T-helper 1 cell treated with Interleukin-12 subunit alpha and Interleukin-12 subunit beta and Interleukin-4 antibody, amounts not matched to agents 30 μg/mL and 1 μg/mL, for 36 hours (primary cell): ENCODE measurements around the gene SOX4.

Experiments
- H3K27ac Mint-ChIP-seq: one replicate; pipeline ENCODE4 v1.8.0; 2021; ENCODE audit warnings: mild to moderate bottlenecking, mixed read lengths
- H3K27me3 Mint-ChIP-seq: one replicate; pipeline ENCODE4 v1.8.0; 2021; ENCODE audit warnings: low read depth, mixed read lengths
- H3K36me3 Mint-ChIP-seq: one replicate; pipeline ENCODE4 v1.8.0; 2021; ENCODE audit warnings: low read depth, mixed read lengths
- H3K4me1 Mint-ChIP-seq: one replicate; pipeline ENCODE4 v1.8.0; 2021; ENCODE audit warnings: low read depth, mixed read lengths
- H3K4me3 Mint-ChIP-seq: one replicate; pipeline ENCODE4 v1.8.0; 2021; ENCODE audit warnings: mild to moderate bottlenecking, moderate library complexity, mixed read lengths
- H3K9me3 Mint-ChIP-seq: one replicate; pipeline ENCODE4 v1.8.0; 2021; ENCODE audit warnings: mixed read lengths

SOX4 gene

GRCh38 chr6:21598674-21599023 lies 5.1 kb downstream of the SOX4 start:
- Mint-ChIP-seq H3K36me3 (peaks cover 4% of the 10 kb centered on the region), H3K4me3 (no peak overlapping the region), H3K27me3 (peaks cover 52% of the 10 kb centered on the region), H3K27ac (no peak overlapping the region), H3K4me1 (peaks cover 20% of the 10 kb centered on the region), H3K9me3 (no peaks in the 10 kb centered on the region)

- no peaks in the 10 kb centered on the region for H3K9me3 Mint-ChIP-seq
- H3K4me1 Mint-ChIP-seq = peaks cover 20% of the 10 kb centered on the region
- no peak overlapping the region for H3K4me3 Mint-ChIP-seq
- H3K27ac Mint-ChIP-seq = no peak overlapping the region
- H3K36me3 Mint-ChIP-seq = peaks cover 4% of the 10 kb centered on the region
- H3K27me3 Mint-ChIP-seq = peaks cover 52% of the 10 kb centered on the region
Measured at GRCh38 chr6:21599051-21599696, 5.6 kb downstream of the SOX4 start.

- Mint-ChIP-seq H3K27ac (no peak overlapping the region), H3K36me3 (no peaks in the 10 kb centered on the region), H3K4me3 (no peak overlapping the region), H3K27me3 (peaks cover 36% of the 10 kb centered on the region), H3K4me1 (peaks cover 12% of the 10 kb centered on the region), H3K9me3 (no peaks in the 10 kb centered on the region)
Measured at GRCh38 chr6:21601339-21601923, 7.9 kb downstream of the SOX4 start.

- H3K36me3 Mint-ChIP-seq = no peaks in the 10 kb centered on the region
- no peak overlapping the region for H3K4me3 Mint-ChIP-seq
Measured at GRCh38 chr6:21601932-21602390, 8.4 kb downstream of the SOX4 start.

GRCh38 chr6:21603082-21603952 lies 9.8 kb downstream of the SOX4 start:
- Mint-ChIP-seq H3K27ac (no peak overlapping the region), H3K27me3 (peaks cover 20% of the 10 kb centered on the region), H3K4me1 (peaks cover 3% of the 10 kb centered on the region), H3K9me3 (no peaks in the 10 kb centered on the region), H3K36me3 (no peaks in the 10 kb centered on the region), H3K4me3 (no peak overlapping the region)

More at GRCh38 chr6:21601932-21602390, 8.4 kb downstream of the SOX4 start:
- peaks cover 31% of the 10 kb centered on the region for H3K27me3 Mint-ChIP-seq
- peaks cover 8% of the 10 kb centered on the region for H3K4me1 Mint-ChIP-seq
- no peaks in the 10 kb centered on the region for H3K9me3 Mint-ChIP-seq
- H3K27ac Mint-ChIP-seq = no peak overlapping the region

- Mint-ChIP-seq H3K27me3 (peaks cover 12% of the 10 kb centered on the region), H3K27ac (no peak overlapping the region), H3K9me3 (no peaks in the 10 kb centered on the region), H3K36me3 (no peaks in the 10 kb centered on the region), H3K4me1 (no peaks in the 10 kb centered on the region), H3K4me3 (no peak overlapping the region)
Measured at GRCh38 chr6:21604081-21604480, 10.5 kb downstream of the SOX4 start.

- Mint-ChIP-seq H3K27me3 (peaks cover 4% of the 10 kb centered on the region), H3K27ac (no peak overlapping the region), H3K36me3 (no peaks in the 10 kb centered on the region), H3K9me3 (no peaks in the 10 kb centered on the region), H3K4me1 (no peaks in the 10 kb centered on the region), H3K4me3 (no peak overlapping the region)
Measured at GRCh38 chr6:21605166-21605565, 11.6 kb downstream of the SOX4 start.

- peaks cover 1% of the 10 kb centered on the region for H3K27me3 Mint-ChIP-seq
- no peaks in the 10 kb centered on the region for H3K4me1 Mint-ChIP-seq
- H3K27ac Mint-ChIP-seq = no peak overlapping the region
- no peak overlapping the region for H3K4me3 Mint-ChIP-seq
- H3K36me3 Mint-ChIP-seq = no peaks in the 10 kb centered on the region
- H3K9me3 Mint-ChIP-seq = no peaks in the 10 kb centered on the region
Measured at GRCh38 chr6:21608601-21609000, 15.1 kb downstream of the SOX4 start.

- Mint-ChIP-seq H3K9me3 (no peaks in the 10 kb centered on the region), H3K36me3 (no peaks in the 10 kb centered on the region), H3K4me3 (no peak overlapping the region), H3K4me1 (no peaks in the 10 kb centered on the region), H3K27me3 (peaks cover 4% of the 10 kb centered on the region), H3K27ac (no peak overlapping the region)
Measured at GRCh38 chr6:21609881-21610329, 16.4 kb downstream of the SOX4 start.

GRCh38 chr6:21610341-21610740 lies 16.8 kb downstream of the SOX4 start:
- H3K36me3 Mint-ChIP-seq = no peaks in the 10 kb centered on the region
- no peaks in the 10 kb centered on the region for H3K9me3 Mint-ChIP-seq
- no peaks in the 10 kb centered on the region for H3K4me1 Mint-ChIP-seq
- H3K4me3 Mint-ChIP-seq = no peak overlapping the region
- H3K27ac Mint-ChIP-seq = no peak overlapping the region
- peaks cover 5% of the 10 kb centered on the region for H3K27me3 Mint-ChIP-seq

- Mint-ChIP-seq H3K4me1 (no peaks in the 10 kb centered on the region), H3K9me3 (no peaks in the 10 kb centered on the region), H3K27me3 (peaks cover 10% of the 10 kb centered on the region), H3K36me3 (no peaks in the 10 kb centered on the region), H3K27ac (no peak overlapping the region), H3K4me3 (no peak overlapping the region)
Measured at GRCh38 chr6:21611485-21611884, 17.9 kb downstream of the SOX4 start.

- peaks cover 10% of the 10 kb centered on the region for H3K27me3 Mint-ChIP-seq
- H3K27ac Mint-ChIP-seq = no peak overlapping the region
- no peaks in the 10 kb centered on the region for H3K36me3 Mint-ChIP-seq
- no peak overlapping the region for H3K4me3 Mint-ChIP-seq
- H3K9me3 Mint-ChIP-seq = no peaks in the 10 kb centered on the region
- no peaks in the 10 kb centered on the region for H3K4me1 Mint-ChIP-seq
Measured at GRCh38 chr6:21612067-21612745, 18.7 kb downstream of the SOX4 start.

- Mint-ChIP-seq H3K27ac (no peak overlapping the region), H3K4me3 (no peak overlapping the region), H3K36me3 (no peaks in the 10 kb centered on the region), H3K9me3 (no peaks in the 10 kb centered on the region), H3K27me3 (peaks cover 10% of the 10 kb centered on the region), H3K4me1 (no peaks in the 10 kb centered on the region)
Measured at GRCh38 chr6:21613809-21614208, 20.3 kb downstream of the SOX4 start.

- no peak overlapping the region for H3K27ac Mint-ChIP-seq
- H3K9me3 Mint-ChIP-seq = no peaks in the 10 kb centered on the region
- H3K4me3 Mint-ChIP-seq = no peak overlapping the region
- peaks cover 10% of the 10 kb centered on the region for H3K27me3 Mint-ChIP-seq
- H3K4me1 Mint-ChIP-seq = no peaks in the 10 kb centered on the region
- no peaks in the 10 kb centered on the region for H3K36me3 Mint-ChIP-seq
Measured at GRCh38 chr6:21614226-21614625, 20.7 kb downstream of the SOX4 start.
